KMS-11 (cell line): Measurements from ENCODE around the gene DLG5.

Experiments used
- H2AFZ ChIP-seq: fragments of 200-600 bp; sonication (generic); 2 replicates; pipeline ENCODE4 v1.6.1; 2016; ENCODE audit warnings: antibody characterized with exemption, mixed run types, low read depth
- H3K27ac ChIP-seq: fragments of 200-600 bp; sonication (generic); 2 replicates; pipeline ENCODE4 v1.6.1; 2016; ENCODE audit warnings: mild to moderate bottlenecking, mixed run types
- H3K27me3 ChIP-seq: fragments of 200-600 bp; sonication (generic); 2 replicates; pipeline ENCODE4 v1.6.1; 2017; ENCODE audit warnings: mild to moderate bottlenecking, low read depth, mixed run types, moderate library complexity; ENCODE audit not compliant: insufficient read depth
- H3K36me3 ChIP-seq: fragments of 200-600 bp; sonication (generic); 2 replicates; pipeline ENCODE4 v1.6.1; 2017; ENCODE audit warnings: mild to moderate bottlenecking, mixed run types; ENCODE audit not compliant: insufficient read depth
- H3K4me1 ChIP-seq: fragments of 200-600 bp; sonication (generic); 2 replicates; pipeline ENCODE4 v1.6.1; 2016; ENCODE audit warnings: mild to moderate bottlenecking, low read depth, mixed run types; ENCODE audit not compliant: poor library complexity, severe bottlenecking
- H3K4me2 ChIP-seq: fragments of 200-600 bp; sonication (generic); 2 replicates; pipeline ENCODE4 v1.7.0; 2016; ENCODE audit warnings: mild to moderate bottlenecking, mixed run types
- H3K4me3 ChIP-seq: fragments of 200-600 bp; sonication (generic); IDR thresholded peaks from 2 replicates; pipeline ENCODE4 v1.6.1; 2017; ENCODE audit warnings: low read depth, low read length, mixed read lengths; ENCODE audit not compliant: insufficient read depth
- H3K79me2 ChIP-seq: fragments of 200-600 bp; sonication (generic); 2 replicates; pipeline ENCODE4 v1.6.1; 2016; ENCODE audit warnings: low read depth, mixed run types; ENCODE audit not compliant: insufficient read depth
- H3K9ac ChIP-seq: fragments of 200-600 bp; sonication (generic); 2 replicates; pipeline ENCODE4 v1.6.1; 2016; ENCODE audit warnings: mild to moderate bottlenecking, mixed run types
- H4K20me1 ChIP-seq: fragments of 200-600 bp; sonication (generic); 2 replicates; pipeline ENCODE4 v1.6.1; 2016; ENCODE audit warnings: mild to moderate bottlenecking, mixed run types; ENCODE audit not compliant: insufficient read depth
- CTCF ChIP-seq: fragments of 200-600 bp; sonication (generic); conservative IDR thresholded peaks from 2 replicates; pipeline ENCODE4 v1.6.1; 2017; ENCODE audit warnings: low read depth, mild to moderate bottlenecking, antibody characterized with exemption, low read length, moderate library complexity, mixed read lengths

DLG5 gene

GRCh38 chr10:77798940-77799339, 127.6 kb downstream of the DLG5 start:
- H3K4me3 ChIP-seq, result no peak overlapping the region
- H3K27ac ChIP-seq, result no peak overlapping the region
- no peak overlapping the region for H2AFZ ChIP-seq
- H3K4me2 ChIP-seq, result no peak overlapping the region
- H3K4me1 ChIP-seq, result peaks cover 51% of the 10 kb centered on the region
- H3K36me3 ChIP-seq, result no peaks in the 10 kb centered on the region
- H3K79me2 ChIP-seq, result no peaks in the 10 kb centered on the region
- no peaks in the 10 kb centered on the region for H4K20me1 ChIP-seq
- no peak for TF ChIP-seq CTCF
- no peaks in the 10 kb centered on the region for H3K27me3 ChIP-seq
- no peak overlapping the region for H3K9ac ChIP-seq

- no peaks in the 10 kb centered on the region for H3K79me2 ChIP-seq
- H3K4me2 ChIP-seq, result no peak overlapping the region
- no peak overlapping the region for H3K9ac ChIP-seq
- no peaks in the 10 kb centered on the region for H3K36me3 ChIP-seq
- H3K27me3 ChIP-seq, result no peaks in the 10 kb centered on the region
- no peak overlapping the region for H3K27ac ChIP-seq
- H3K4me3 ChIP-seq, result no peak overlapping the region
- no peak overlapping the region for H2AFZ ChIP-seq
- peaks cover 26% of the 10 kb centered on the region for H3K4me1 ChIP-seq
- TF ChIP-seq CTCF, result no peak
- no peaks in the 10 kb centered on the region for H4K20me1 ChIP-seq
Measured at GRCh38 chr10:77796311-77796915, 130.1 kb downstream of the DLG5 start.

- TF ChIP-seq CTCF, result no peak
- H3K36me3 ChIP-seq, result no peaks in the 10 kb centered on the region
- no peak overlapping the region for H3K4me3 ChIP-seq
- H2AFZ ChIP-seq, result no peak overlapping the region
- H4K20me1 ChIP-seq, result no peaks in the 10 kb centered on the region
- H3K4me2 ChIP-seq, result no peak overlapping the region
- no peaks in the 10 kb centered on the region for H3K79me2 ChIP-seq
- no peak overlapping the region for H3K9ac ChIP-seq
- H3K4me1 ChIP-seq, result peaks cover 17% of the 10 kb centered on the region
- H3K27ac ChIP-seq, result no peak overlapping the region
- H3K27me3 ChIP-seq, result no peaks in the 10 kb centered on the region
Measured at GRCh38 chr10:77795426-77796055, 131.0 kb downstream of the DLG5 start.

GRCh38 chr10:77794256-77795142, 132.1 kb downstream of the DLG5 start:
- Histone ChIP-seq H3K4me2 (no peak overlapping the region), H3K27ac (no peak overlapping the region), H3K9ac (no peak overlapping the region), H4K20me1 (no peaks in the 10 kb centered on the region), H3K27me3 (no peaks in the 10 kb centered on the region), H3K4me1 (peaks cover 7% of the 10 kb centered on the region), H3K4me3 (no peak overlapping the region), H3K36me3 (no peaks in the 10 kb centered on the region), H3K79me2 (no peaks in the 10 kb centered on the region), H2AFZ (no peak overlapping the region)
- no peak for TF ChIP-seq CTCF
